RWPE2 (cell line): ENCODE results near the gene TMEM178A.
A peak's percentile ranks its signal among the peaks of the same experiment; 100 is the strongest.

Experiments
- ATAC-seq: fragments of 200-7000 bp; cut with Tn5 transposase; 3 replicates; pipeline ENCODE4 v1.9.1; 2021; ENCODE audit warnings: low read depth
- DNase-seq: peaks from one replicate; pipeline ENCODE4 v3.0.0-alpha.2; 2020; ENCODE audit warnings: low spot score
- H3K27ac ChIP-seq: fragments of 450-650 bp; 2 replicates; pipeline ENCODE4 v1.5.1; 2017; ENCODE audit warnings: mild to moderate bottlenecking; ENCODE audit not compliant: poor library complexity, severe bottlenecking
- H3K27me3 ChIP-seq: fragments of 250-450 bp; sonication (Bioruptor Pico); 2 replicates; pipeline ENCODE4 v1.5.1; 2021; ENCODE audit warnings: mild to moderate bottlenecking, moderate library complexity; ENCODE audit not compliant: insufficient read depth, poor library complexity, severe bottlenecking
- H3K36me3 ChIP-seq: fragments of 250-450 bp; sonication (Bioruptor Pico); 2 replicates; pipeline ENCODE4 v1.5.1; 2020; ENCODE audit warnings: low read depth, mild to moderate bottlenecking, moderate library complexity
- H3K4me1 ChIP-seq: fragments of 250-450 bp; sonication (Bioruptor Pico); 2 replicates; pipeline ENCODE4 v1.5.1; 2021; ENCODE audit warnings: mild to moderate bottlenecking, moderate library complexity; ENCODE audit not compliant: insufficient read depth, poor library complexity, severe bottlenecking
- H3K4me3 ChIP-seq: fragments of 250-450 bp; sonication (Bioruptor Pico); 2 replicates; pipeline ENCODE4 v1.5.1; 2021; ENCODE audit warnings: mild to moderate bottlenecking, moderate library complexity; ENCODE audit not compliant: severe bottlenecking
- H3K9me3 ChIP-seq: fragments of 250-450 bp; sonication (Bioruptor Pico); 2 replicates; pipeline ENCODE4 v1.5.1; 2021; ENCODE audit warnings: mild to moderate bottlenecking, moderate library complexity; ENCODE audit not compliant: severe bottlenecking
- CTCF ChIP-seq: fragments of 450-650 bp; IDR thresholded peaks from one replicate; pipeline ENCODE4 v1.5.1; 2017; ENCODE audit warnings: mild to moderate bottlenecking, moderate library complexity; ENCODE audit not compliant: poor library complexity, severe bottlenecking

The TMEM178A gene

GRCh38 chr2:39730685-39731302 is 65.1 kb downstream of the TMEM178A start:
- Histone ChIP-seq H3K27me3 (no peaks in the 10 kb centered on the region), H3K4me1 (no peaks in the 10 kb centered on the region), H3K36me3 (peaks cover 24% of the 10 kb centered on the region), H3K9me3 (no peaks in the 10 kb centered on the region), H3K4me3 (no peak overlapping the region), H3K27ac (no peak overlapping the region)
- peak; percentile 56 for TF ChIP-seq CTCF
- no peak for DNase-seq
- ATAC-seq, result peak; percentile 49

GRCh38 chr2:39731546-39731945 is 65.8 kb downstream of the TMEM178A start:
- Histone ChIP-seq H3K4me1 (no peaks in the 10 kb centered on the region), H3K27ac (no peak overlapping the region), H3K27me3 (no peaks in the 10 kb centered on the region), H3K9me3 (no peaks in the 10 kb centered on the region), H3K36me3 (peaks cover 32% of the 10 kb centered on the region), H3K4me3 (no peak overlapping the region)
- no peak for TF ChIP-seq CTCF
- no peak for DNase-seq
- ATAC-seq, result no peak

GRCh38 chr2:39732482-39732881 is 66.8 kb downstream of the TMEM178A start:
- no peak for ATAC-seq
- DNase-seq, result no peak
- TF ChIP-seq CTCF, result no peak
- no peak overlapping the region for H3K27ac ChIP-seq
- H3K4me3 ChIP-seq, result no peak overlapping the region
- H3K4me1 ChIP-seq, result no peaks in the 10 kb centered on the region
- H3K9me3 ChIP-seq, result no peaks in the 10 kb centered on the region
- no peaks in the 10 kb centered on the region for H3K27me3 ChIP-seq
- peaks cover 40% of the 10 kb centered on the region for H3K36me3 ChIP-seq

GRCh38 chr2:39733070-39733674 is 67.5 kb downstream of the TMEM178A start:
- ATAC-seq, result no peak
- DNase-seq, result no peak
- H3K9me3 ChIP-seq, result no peaks in the 10 kb centered on the region
- no peak overlapping the region for H3K27ac ChIP-seq
- TF ChIP-seq CTCF, result no peak
- no peaks in the 10 kb centered on the region for H3K27me3 ChIP-seq
- H3K36me3 ChIP-seq, result peaks cover 47% of the 10 kb centered on the region
- no peaks in the 10 kb centered on the region for H3K4me1 ChIP-seq
- H3K4me3 ChIP-seq, result no peak overlapping the region

GRCh38 chr2:39734445-39734844 is 68.7 kb downstream of the TMEM178A start:
- no peak for ATAC-seq
- Histone ChIP-seq H3K9me3 (no peaks in the 10 kb centered on the region), H3K4me3 (no peak overlapping the region), H3K4me1 (no peaks in the 10 kb centered on the region), H3K27me3 (no peaks in the 10 kb centered on the region), H3K27ac (no peak overlapping the region), H3K36me3 (peaks cover 57% of the 10 kb centered on the region)
- no peak for TF ChIP-seq CTCF
- no peak for DNase-seq
